HG03064 (cell line): ENCODE measurements around the gene HLF.

Source experiments
- ATAC-seq: cut with Tn5 transposase; IDR thresholded peaks from one replicate; pipeline ENCODE4 v1.9.1; 2021; ENCODE audit warnings: low read depth; ENCODE audit not compliant: unreplicated experiment

HLF gene

DNA sequence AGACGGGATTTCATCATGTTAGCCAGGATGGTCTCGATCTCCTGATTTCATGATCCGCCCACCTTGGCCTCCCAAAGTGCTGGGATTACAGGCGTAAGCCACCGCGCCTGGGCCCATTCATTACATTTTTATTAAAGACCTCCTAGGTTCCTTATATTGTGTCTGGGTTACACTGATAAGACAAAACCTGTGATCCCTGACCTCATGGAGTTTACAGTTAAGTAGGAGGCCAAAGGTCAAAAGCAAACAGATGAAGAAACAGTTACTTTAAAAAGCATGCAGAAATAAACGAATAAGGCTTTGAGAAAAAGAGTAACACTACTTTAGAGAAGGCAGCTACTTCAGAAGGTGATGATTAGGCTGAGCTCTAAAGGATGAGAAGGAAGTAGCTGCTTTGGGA, 14.9 kb upstream of the HLF start:
- no peak for ATAC-seq

DNA sequence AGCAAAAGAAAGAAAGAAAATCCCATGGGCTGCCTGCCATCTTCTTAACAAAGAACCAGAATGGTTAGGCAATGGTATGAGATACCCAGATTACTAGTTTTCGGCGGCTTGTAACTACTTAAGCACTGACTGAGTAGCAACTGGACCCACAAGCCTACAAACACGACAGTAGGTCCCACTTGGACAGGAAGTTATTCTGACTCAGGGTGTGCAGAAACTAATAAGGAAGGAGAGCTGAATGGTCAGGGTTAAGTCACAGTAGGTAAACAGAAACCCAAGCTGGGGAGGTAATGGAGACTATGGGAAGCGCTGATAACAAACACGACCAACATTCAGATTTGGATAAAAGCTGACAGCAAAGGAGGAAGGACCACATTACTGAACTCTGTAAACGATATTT, 10.4 kb upstream of the HLF start:
- ATAC-seq: no peak

DNA sequence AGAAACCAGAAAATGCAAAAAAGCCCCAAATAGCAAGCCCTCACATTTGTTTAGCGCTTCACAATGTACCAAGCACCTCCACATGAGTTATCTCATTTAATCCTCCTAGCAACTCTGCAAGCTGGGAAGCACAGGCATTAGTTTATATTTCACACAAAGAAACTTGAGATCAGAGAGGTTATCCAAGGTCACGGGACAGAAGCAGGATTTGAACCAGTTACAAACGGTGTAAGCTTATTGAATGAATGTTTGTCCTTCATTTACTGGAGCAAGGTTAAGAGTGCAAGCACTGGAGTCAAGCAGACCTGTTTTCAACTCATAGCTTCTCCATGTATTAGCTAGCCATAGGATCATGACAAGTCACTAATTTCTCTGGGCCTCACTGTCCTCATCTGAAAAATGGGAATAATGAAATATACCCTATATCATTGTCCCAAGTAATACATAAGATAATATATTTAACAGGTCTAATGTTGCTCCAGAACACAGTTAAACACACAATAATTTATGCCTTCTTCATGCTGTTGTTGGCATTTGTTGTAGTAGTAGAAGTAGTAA, 6.1 kb upstream of the HLF start:
- no peak for ATAC-seq

DNA sequence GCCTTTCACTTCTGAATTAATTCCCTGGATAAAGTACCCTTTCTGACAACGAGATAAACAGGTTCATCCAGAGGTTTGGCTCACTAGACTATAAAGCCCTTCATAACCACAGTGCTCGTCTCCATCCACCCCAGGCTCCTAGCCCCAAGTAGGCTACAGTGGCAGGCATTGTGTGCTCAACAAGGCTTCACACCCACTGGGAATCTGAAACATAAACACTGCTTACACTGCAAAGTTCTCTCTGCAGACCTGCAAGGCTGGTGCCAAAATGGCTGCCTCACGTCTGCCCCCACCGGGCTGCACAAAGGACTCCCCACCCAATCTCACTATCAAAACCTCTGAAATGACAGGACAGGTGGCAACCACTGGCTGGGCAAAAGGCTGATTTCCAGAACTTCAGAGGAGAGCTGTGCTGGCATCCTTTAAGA, 5.1 kb upstream of the HLF start:
- ATAC-seq: no peak

DNA sequence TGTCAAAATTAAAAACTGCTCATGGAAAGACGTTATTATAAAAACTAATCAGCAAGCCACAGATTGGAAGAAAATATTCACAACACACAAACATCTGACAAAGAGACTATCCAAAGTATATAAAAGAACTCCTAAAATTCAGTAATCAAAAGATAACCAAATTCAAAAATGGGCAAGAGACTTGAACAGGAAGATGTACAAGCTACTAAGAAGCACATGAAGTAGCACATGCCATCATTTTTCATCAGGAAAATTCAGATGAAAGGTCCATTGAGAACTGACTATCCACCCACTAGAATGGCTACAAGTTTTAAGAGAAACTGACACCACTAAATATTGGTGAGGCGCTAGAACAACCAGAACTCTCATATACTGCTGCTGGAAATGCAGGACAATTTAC, 3.4 kb upstream of the HLF start:
- ATAC-seq: no peak

DNA sequence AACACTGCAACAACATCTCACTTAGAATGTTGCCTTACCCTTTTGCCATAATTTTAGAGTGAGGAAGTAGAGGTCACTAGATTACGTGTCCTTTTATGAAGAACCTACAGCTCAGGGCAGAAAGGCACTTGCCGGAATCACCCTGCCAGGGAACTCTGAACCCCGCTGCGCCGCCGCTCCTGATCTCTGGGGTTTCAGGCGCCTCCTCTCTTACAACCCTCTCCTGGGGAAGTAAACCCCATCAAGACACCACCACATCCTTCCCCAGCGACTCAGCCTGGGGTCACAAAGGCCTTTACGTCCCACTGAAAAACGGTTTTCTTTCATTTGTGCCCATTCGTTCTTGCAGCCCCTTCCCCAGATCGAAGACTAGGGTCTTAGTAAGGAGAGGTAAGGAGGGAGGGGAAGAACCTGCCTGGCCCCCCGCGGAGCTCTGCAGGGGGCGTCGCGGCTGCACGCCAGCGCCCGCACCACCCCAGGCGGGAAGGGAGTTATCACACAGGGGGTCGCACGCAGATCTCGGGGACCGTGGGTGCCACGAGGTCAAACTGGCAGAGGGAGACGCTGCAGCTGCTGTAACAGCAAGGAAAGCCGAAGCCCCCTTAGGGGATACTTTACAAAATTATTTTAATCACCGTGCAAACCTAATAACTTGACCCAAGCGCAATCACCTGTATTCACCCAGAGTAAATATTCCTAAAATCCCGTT, 1.0 kb upstream of the HLF start:
- no peak for ATAC-seq

DNA sequence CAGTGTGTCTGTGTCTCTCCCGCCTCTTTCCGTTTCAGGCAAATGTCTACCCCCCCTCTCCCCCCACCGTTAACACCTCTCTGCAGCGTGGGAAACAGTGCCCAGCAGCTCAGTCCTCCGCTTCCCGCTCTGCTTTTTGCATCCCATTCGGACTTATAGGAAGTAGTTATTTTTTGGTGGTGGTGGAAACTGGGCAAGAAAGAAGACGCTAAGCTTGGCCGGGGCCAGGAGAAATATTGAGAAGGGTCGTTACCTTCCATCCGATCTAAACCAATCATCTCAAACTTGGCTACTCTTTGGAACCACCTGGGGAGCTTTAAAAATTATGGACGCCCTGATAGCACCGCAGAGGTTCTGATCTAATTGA, 499 bp upstream of the HLF start:
- ATAC-seq: no peak

DNA sequence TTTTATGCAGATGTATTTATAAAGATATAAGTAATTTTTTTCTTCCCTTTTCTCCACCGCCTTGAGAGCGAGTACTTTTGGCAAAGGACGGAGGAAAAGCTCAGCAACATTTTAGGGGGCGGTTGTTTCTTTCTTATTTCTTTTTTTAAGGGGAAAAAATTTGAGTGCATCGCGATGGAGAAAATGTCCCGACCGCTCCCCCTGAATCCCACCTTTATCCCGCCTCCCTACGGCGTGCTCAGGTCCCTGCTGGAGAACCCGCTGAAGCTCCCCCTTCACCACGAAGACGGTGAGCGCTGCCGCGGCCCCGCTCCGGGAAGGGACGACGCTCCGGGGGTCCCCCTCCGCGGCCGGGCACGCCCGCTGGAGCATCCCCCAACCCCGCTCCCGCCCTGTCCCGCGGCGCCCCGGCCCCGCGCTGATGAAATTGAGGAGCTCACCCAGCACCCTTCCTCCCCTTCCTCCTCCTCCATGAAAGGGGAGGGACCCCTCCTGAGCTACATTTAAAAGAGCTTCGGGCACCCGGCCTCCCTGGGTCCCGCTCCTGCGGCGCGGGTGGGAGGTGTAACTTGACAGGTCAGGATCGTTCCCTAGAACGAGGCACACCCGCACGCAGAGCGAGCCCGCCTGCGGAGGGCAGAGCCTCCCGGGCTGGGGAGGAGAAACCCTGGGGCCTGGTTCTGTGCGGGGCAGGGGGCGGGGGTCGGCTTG, 706 bp downstream of the HLF start:
- no peak for ATAC-seq

DNA sequence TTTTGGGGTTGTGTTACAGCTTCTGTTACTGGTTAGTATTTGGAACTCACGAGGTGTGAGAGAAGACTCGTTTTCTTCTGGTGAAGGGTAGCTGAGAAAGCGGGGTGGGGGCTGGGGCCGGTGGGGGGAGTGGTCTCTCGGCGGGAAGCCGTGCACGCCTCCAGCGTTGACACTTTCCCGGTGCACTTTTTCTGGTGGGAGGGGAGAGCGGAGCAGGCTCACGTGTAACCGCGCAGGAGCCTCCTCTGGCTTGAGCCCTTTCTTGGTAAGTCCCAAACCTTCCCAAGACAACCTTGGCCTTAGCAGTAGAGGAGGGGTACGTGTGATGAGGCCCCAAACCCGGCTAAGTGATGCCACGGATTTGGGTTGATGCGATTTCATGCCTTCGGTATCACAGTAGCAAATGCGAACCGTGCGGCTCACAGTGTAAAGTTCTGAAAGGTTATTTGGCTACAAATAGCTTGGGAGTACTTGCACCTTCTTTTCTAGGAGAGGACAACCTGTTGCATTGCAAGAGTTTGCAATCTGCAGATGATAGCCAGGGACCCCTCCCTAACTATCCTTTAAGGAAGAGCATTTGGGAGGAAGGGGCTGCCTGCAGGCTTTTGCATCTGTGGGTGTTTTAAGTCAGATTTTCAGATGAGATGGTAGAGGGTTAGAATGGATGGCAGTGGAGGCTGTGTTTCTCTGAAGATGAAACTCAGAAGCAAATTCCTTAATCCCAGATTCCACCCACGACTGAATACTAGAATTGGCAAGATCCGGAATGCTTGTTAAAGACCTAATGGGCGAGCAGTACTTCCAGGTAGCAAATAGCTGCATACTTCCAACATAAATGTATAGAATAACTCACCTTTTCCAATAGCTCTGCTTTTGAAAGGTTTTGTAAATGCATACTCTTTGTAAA, 1.5 kb downstream of the HLF start:
- no peak for ATAC-seq

DNA sequence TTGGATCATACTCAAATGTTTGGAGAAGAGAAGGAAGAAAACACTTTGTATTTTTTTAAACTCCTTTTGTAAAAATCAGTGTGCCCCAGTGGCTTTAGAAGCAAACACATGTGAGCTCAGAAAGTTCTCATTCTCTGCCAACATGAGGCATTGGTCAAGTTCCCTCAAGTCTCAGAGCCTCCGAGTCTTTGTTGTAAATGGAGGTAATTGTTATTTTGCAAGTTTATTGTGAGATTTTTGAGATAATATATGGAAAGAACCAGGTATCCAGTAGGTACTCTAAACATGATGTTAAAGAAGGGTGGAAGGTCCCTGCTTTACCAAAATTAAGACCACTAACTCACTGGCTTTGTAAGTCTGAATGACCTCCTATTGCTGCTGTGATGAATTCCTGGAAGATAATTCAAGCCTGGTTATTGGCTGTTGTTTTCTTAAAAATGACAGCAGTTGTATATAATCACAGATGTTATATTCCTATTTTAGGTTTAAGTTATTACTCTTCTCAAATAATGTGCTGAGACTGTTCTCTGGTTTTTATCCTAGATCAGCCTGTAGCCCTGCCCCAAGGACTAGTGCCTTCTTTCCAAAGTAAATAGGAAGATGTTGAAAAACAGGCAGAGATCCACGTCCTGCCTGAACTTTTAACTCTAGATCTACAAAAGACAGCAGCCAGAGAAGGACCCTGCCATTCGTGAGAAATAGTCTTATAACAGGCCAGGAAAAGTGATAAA, 2.4 kb downstream of the HLF start:
- ATAC-seq: no peak

DNA sequence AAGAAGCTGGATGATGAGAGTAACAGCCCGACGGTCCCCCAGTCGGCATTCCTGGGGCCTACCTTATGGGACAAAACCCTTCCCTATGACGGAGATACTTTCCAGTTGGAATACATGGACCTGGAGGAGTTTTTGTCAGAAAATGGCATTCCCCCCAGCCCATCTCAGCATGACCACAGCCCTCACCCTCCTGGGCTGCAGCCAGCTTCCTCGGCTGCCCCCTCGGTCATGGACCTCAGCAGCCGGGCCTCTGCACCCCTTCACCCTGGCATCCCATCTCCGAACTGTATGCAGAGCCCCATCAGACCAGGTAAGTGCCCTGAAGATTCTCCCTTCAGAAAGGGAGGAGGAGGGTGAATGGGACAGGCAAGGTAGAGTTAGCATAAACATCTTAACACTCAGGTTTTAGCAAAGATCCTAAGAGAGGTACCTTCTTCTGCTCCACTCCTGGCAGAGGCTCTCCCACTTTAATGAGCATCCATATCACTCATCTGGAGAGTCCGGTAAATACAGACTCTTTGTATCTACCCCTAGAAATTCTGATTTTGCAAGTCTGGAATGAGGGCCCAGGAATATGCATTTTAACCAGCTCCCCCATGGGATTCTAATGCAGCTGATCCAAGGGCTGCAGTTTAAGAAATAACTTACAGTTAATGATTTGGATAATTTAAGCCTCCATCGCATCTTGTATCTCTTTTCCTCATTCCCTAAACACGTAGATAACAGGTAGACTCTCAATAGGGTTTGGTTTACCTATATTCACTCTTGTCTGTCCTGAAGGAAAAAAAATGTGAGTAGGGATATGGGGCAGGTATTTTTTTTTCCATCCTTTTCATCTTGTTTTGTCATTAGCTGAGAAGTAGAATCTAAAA, 3.3 kb downstream of the HLF start:
- no peak for ATAC-seq

DNA sequence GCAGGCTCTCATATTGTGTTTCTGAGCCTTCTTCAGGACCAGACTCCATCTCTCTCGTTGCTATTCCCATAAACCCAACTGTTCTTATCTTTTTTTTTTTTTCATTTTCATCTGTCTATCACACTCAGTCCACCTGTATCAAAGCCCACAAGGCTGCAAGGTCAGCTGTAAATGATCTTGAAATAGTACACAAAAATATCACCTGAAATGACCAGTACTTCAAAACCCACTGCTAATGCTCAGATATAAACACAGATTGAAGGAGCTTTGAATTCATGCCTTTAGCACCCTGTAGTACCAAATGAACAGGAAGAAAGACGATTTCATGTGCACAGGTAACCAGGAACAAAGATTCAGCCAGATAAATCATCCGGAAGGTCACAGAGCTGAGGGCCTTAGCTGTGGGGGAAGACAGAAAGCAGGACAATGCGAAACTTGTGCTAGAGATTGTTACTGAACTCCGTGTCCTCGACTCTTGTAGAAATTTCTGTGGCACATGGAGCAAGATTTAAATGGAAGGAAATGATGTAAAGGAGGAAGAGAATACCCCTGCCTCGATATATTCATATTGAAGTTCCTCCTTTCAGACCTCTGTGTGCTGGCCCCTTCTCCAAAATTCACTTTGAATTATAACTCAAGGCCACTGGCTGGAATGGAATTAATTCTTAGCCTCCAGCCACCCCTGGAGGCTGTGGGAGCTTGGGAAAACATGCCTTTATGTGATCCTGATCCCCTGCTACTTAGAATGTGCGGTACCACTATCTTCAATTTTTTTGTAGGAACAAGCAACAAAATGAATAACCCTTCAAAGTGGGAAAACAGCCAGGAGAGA, 4.1 kb downstream of the HLF start:
- no peak for ATAC-seq

DNA sequence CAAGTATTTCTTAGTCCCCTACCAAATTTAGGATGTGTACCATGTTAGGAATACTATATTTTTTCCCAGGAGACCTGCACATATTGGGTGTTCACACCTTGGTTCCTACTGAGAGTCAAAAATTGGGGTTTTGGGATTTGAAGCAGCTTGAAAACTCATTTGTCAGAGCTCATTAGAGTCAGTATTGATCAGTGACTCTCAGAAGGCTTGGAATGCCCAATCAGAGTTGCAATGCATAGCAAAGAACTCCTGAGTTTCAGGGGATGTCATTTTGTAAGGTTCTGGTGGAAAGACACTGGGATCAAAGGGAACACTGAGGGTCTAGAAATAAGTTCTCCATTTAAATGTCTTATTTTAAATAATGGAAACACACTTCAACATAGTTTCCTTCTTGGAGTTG, 5.1 kb downstream of the HLF start:
- no peak for ATAC-seq

DNA sequence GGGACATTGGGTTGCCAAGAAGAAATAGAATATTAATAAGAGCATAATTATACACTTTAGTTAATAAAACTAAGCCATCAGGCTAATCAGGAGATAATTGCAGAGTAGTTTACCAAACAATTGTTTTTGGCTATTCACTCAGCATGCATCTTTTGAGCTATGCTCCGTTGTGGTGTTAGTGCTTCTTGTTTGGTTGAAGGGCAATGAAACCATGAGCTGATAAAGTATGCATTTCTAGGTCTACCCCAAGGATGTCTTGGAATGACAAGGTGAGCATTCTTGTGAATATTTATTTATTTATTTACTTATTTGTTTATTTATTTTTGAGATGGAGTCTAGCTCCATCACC, 6.4 kb downstream of the HLF start:
- no peak for ATAC-seq

DNA sequence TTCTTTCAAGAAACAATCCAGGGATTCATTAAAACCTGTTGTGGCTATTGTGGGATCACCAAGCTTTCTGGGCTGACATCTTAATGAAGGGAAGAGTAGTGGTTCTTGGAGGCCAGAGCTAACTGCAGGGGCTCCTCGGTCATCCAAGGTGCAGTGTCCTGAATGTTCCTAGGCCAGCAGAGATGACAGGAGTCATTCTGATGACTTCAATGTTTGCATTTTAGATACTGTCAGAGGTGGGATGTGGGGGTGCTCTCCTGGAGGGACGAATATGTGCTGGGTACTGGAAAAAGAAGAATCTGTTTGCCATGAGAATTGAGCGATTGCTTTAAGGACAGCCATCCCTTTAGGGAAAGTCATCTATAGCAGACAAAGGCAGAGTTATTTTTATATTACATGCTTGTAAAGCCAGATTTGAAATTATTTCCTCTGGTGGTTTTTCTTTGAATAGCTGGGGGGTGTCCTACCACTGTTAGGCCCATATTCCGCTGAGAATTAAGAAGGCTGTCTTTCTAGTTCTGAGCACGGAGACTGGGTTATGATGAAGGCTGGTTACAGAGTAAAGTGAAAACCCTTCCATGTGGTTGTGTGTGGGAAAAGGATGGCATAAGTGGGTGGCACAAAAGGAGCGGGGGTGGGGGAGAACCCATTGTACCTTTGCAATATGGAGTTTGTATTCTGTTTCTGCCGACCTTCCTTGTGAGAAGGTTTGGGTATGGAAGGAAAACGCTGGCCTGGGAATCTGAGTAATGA, 7.4 kb downstream of the HLF start:
- ATAC-seq: no peak

DNA sequence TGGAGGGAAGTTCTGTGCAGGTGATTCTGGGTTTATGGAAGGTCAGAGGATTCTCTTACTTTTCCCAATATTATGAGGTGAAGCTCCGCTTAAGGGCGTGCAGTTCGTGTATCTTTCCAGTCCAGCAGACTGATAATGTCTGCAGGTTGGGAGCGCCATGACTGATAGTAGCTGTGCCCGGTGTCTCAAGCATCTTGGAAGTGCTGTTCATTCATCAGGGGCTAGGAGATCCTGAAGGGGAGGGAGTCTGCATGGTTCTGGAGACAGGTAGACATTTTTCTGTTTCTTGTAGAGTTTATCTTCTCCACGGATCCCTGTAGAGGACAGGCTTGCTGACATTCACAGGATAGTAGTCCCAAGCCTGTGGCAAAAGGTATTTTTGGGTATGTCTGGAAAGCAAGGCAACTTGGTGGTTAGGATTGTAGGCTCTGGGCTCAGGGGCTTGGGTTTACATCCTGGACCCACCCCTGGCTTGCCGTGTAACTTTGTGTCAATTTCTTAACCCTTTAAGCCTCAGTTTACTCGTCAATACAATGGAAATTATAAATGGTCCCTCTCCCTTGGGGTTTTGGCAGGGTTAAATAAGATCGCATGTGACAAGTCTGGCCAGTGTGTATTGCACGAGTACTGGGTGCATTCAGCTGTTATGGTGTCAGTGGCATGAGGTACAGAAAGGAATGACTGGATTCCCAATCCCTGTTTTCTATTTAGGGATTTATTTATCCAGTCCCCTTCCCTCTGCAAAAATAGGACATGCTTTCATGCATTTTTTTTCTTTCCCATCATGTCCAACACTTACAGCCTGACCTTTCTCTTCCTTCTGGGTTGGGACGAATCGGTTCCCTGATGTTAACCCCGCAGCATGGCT, 8.2 kb downstream of the HLF start:
- no peak for ATAC-seq
